ENCODE data around the gene PLAC8L1. TPM values are rescaled to one million over a fixed set of nuclear protein-coding genes. Genes with fewer than 3 reads are reported as not detected.

PLAC8L1 gene
- total and polyA plus RNA-seq, 4 donors = 0.46 to 0.51 TPM; not detected in 2

DNA sequence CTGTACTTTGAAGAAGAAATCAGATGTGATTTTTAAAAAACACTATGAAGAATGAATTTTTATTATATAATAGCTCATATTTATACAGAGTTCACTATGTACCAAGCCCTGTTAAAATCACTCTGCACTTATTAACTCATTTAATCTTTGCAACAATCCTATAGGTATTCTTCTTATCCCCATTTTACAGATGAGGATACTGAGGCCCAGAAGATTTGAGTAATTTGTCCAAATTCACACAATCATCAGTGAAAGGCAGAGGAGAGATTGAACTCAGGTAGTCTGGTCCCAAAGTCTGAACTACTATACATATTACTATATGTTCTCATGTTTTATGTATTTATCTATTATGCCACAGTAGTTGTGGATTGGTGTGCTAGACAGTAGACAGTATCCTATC, 16.1 kb downstream of the PLAC8L1 start:
- ATAC-seq (ENCODE audit: insufficient read depth, low FRiP score) (no peak), DNase-seq (no peak)
- Histone ChIP-seq H3K9me3 (ENCODE audit: control insufficient read depth in 4 of 4, insufficient read depth in 3 of 4, low read length in 3 of 4) (no peaks in the 10 kb centered on the region), H3K36me3 (ENCODE audit: control insufficient read depth in 4 of 4, insufficient read depth in 4 of 4, low read length in 4 of 4) (no peaks in the 10 kb centered on the region), H3K4me3 (no peak overlapping the region), H3K27me3 (ENCODE audit: control insufficient read depth in 3 of 3, insufficient read depth in 3 of 3, low read length in 2 of 3) (no peaks in the 10 kb centered on the region), H3K4me1 (ENCODE audit: control insufficient read depth in 5 of 5, insufficient read depth in 5 of 5, low read length in 5 of 5) (no peaks in the 10 kb centered on the region), H3K9ac (ENCODE audit: insufficient read depth in 1 of 2, low read length in 2 of 2) (no peak overlapping the region), H3K27ac (ENCODE audit: low read depth in 1 of 2, low read length in 1 of 2) (no peak overlapping the region)
- TF ChIP-seq, protein P1, sequence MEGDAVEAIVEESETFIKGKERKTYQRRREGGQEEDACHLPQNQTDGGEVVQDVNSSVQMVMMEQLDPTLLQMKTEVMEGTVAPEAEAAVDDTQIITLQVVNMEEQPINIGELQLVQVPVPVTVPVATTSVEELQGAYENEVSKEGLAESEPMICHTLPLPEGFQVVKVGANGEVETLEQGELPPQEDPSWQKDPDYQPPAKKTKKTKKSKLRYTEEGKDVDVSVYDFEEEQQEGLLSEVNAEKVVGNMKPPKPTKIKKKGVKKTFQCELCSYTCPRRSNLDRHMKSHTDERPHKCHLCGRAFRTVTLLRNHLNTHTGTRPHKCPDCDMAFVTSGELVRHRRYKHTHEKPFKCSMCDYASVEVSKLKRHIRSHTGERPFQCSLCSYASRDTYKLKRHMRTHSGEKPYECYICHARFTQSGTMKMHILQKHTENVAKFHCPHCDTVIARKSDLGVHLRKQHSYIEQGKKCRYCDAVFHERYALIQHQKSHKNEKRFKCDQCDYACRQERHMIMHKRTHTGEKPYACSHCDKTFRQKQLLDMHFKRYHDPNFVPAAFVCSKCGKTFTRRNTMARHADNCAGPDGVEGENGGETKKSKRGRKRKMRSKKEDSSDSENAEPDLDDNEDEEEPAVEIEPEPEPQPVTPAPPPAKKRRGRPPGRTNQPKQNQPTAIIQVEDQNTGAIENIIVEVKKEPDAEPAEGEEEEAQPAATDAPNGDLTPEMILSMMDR (IDR thresholded peaks at IDR 0.05; ENCODE audit: control extremely low read depth, extremely low read depth) = no peak

DNA sequence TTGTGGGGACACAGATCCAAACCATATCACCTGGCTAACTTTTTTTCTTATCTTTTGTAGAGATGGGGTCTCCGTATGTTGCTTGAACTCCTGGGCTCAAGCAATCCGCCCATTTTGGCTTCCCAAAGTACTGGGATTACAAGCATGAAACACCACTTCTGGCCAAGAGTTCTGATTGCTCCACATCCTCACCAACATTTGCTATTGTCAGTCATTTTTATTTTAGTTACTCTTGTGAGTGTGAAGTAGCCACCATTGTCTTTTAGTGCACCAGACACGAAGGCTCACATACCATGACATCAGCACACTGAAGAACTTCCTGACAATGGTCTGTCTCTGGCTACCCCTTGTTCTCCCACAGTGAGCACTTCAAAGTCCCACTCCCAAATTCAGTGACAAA, 17.3 kb downstream of the PLAC8L1 start:
- 89 to 93% methylated on average over 3 of the region's 3 CpGs for whole genome bisulfite sequencing, 2 donors
- DNase-seq (no peak), ATAC-seq (ENCODE audit: insufficient read depth, low FRiP score) (no peak)
- H3K27me3 ChIP-seq (ENCODE audit: control insufficient read depth in 3 of 3, insufficient read depth in 3 of 3, low read length in 2 of 3) = no peaks in the 10 kb centered on the region
- H3K4me1 ChIP-seq (ENCODE audit: control insufficient read depth in 5 of 5, insufficient read depth in 5 of 5, low read length in 5 of 5) = no peaks in the 10 kb centered on the region
- no peaks in the 10 kb centered on the region for H3K36me3 ChIP-seq (ENCODE audit: control insufficient read depth in 4 of 4, insufficient read depth in 4 of 4, low read length in 4 of 4)
- H3K9ac ChIP-seq (ENCODE audit: insufficient read depth in 1 of 2, low read length in 2 of 2) = no peak overlapping the region
- H3K27ac ChIP-seq (ENCODE audit: low read depth in 1 of 2, low read length in 1 of 2) = no peak overlapping the region
- no peak overlapping the region for H3K4me3 ChIP-seq
- TF ChIP-seq, protein P1 (IDR thresholded peaks at IDR 0.05; ENCODE audit: control extremely low read depth, extremely low read depth) = no peak
- no peaks in the 10 kb centered on the region for H3K9me3 ChIP-seq (ENCODE audit: control insufficient read depth in 4 of 4, insufficient read depth in 3 of 4, low read length in 3 of 4)

DNA sequence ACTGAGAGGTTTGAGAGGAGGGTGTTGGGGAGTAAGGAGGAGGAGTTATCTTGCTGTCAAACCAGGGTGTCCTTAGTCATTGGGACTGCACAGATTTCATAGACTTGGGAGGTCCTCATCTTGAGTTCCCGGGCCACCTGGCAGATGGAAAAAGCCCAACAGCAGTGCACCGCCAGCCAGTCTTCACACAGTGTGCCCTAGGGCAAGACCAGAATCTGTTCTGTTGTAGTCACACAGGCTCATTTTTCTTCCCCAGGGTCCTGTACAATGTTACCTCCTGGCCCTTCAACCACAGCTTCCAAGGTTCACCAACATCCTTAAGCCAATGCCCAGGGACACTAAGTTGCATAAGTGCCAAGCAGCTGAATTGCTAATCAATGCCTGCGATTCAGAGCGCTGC, 21.0 kb downstream of the PLAC8L1 start:
- 96% methylated on average over 4 of the region's 4 CpGs for WGBS, 2 donors
- TF ChIP-seq, protein P1 (IDR thresholded peaks at IDR 0.05; ENCODE audit: control extremely low read depth, extremely low read depth) = no peak

DNA sequence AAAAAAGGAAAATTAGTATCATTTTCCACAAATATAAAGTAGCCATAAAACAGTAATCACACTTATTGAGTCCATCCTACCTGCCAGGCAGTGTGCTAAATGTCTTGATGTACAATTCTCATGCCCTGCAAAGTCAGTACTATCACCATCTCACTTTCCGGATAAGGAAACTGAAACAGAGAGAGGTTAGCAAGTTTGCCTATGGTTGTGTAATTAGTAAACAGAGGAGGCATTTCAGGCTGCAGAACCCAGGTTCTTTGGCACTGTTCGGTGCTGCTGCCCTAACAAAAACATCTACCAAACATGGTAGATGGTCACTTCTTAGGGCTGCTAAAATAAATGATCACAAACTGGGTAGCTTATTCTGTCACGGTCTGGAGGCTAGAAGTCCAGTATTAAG, 22.6 kb downstream of the PLAC8L1 start:
- WGBS, 2 donors = 85 to 97% methylated on average over 3 of the region's 3 CpGs
- DNase-seq (no peak), ATAC-seq (ENCODE audit: insufficient read depth, low FRiP score) (no peak)
- Histone ChIP-seq H3K9me3 (ENCODE audit: control insufficient read depth in 4 of 4, insufficient read depth in 3 of 4, low read length in 3 of 4) (no peaks in the 10 kb centered on the region), H3K27me3 (ENCODE audit: control insufficient read depth in 3 of 3, insufficient read depth in 3 of 3, low read length in 2 of 3) (peaks cover 0 to 12% (median 6%) of the 10 kb centered on the region in 3 donors), H3K27ac (ENCODE audit: low read depth in 1 of 2, low read length in 1 of 2) (no peak overlapping the region), H3K36me3 (ENCODE audit: control insufficient read depth in 4 of 4, insufficient read depth in 4 of 4, low read length in 4 of 4) (no peaks in the 10 kb centered on the region), H3K4me1 (ENCODE audit: control insufficient read depth in 5 of 5, insufficient read depth in 5 of 5, low read length in 5 of 5) (peaks cover 0 to 13% (median 5%) of the 10 kb centered on the region in 5 donors), H3K4me3 (no peak overlapping the region), H3K9ac (ENCODE audit: insufficient read depth in 1 of 2, low read length in 2 of 2) (no peak overlapping the region)
- TF ChIP-seq, protein P1 (IDR thresholded peaks at IDR 0.05; ENCODE audit: control extremely low read depth, extremely low read depth) = no peak

More for the DNA sequence above, 21.0 kb downstream of the PLAC8L1 start:
- H3K9me3 ChIP-seq (ENCODE audit: control insufficient read depth in 4 of 4, insufficient read depth in 3 of 4, low read length in 3 of 4) = no peaks in the 10 kb centered on the region
- no peaks in the 10 kb centered on the region for H3K36me3 ChIP-seq (ENCODE audit: control insufficient read depth in 4 of 4, insufficient read depth in 4 of 4, low read length in 4 of 4)
- H3K4me3 ChIP-seq = no peak overlapping the region
- DNase-seq (no peak), ATAC-seq (ENCODE audit: insufficient read depth, low FRiP score) (no peak)
- H3K9ac ChIP-seq (ENCODE audit: insufficient read depth in 1 of 2, low read length in 2 of 2) = no peak overlapping the region
- H3K27me3 ChIP-seq (ENCODE audit: control insufficient read depth in 3 of 3, insufficient read depth in 3 of 3, low read length in 2 of 3) = no peaks in the 10 kb centered on the region
- peaks cover 0 to 13% (median 5%) of the 10 kb centered on the region in 5 donors for H3K4me1 ChIP-seq (ENCODE audit: control insufficient read depth in 5 of 5, insufficient read depth in 5 of 5, low read length in 5 of 5)
- H3K27ac ChIP-seq (ENCODE audit: low read depth in 1 of 2, low read length in 1 of 2) = no peak overlapping the region
